PC-3 (cell line): ENCODE results near the gene CTSA. TPM values are rescaled to one million over a fixed set of nuclear protein-coding genes. Genes with fewer than 3 reads are reported as not detected.

Experiments
- ATAC-seq: fragments of 200-7000 bp; cut with Tn5 transposase; 2 replicates; pipeline ENCODE4 v1.9.1; 2020; ENCODE audit warnings: mild to moderate bottlenecking, moderate library complexity
- BruUV-seq: library from RNA; stranded (reverse); fragments of 400-500 nt; replicated peaks from 2 replicates; lab custom pipeline; 2021; lab: Mats Ljungman, UMichigan
- CTCF ChIA-PET: fragments of 300-600 bp; sonication (Branson Sonifier 250); formaldehyde crosslinking; loops from one replicate; lab custom pipeline; 2022; ENCODE audit warnings: antibody characterized with exemption; lab: Charles Lee
- POLR2A ChIA-PET: fragments of 300-600 bp; sonication (Branson Sonifier 250); formaldehyde crosslinking; loops from one replicate; lab custom pipeline; 2022; ENCODE audit warnings: antibody characterized with exemption; ENCODE audit not compliant: unreplicated experiment; lab: Charles Lee
- DNase-seq: peaks from one replicate; pipeline ENCODE4 v3.0.0-alpha.2; 2015
- H2AFZ ChIP-seq: fragments of 300-600 bp; sonication (generic); 2 replicates; pipeline ENCODE4 v1.6.0; 2016; ENCODE audit warnings: antibody characterized with exemption, low read length
- H3F3A ChIP-seq: fragments of 300-600 bp; sonication (generic); one replicate; pipeline ENCODE4 v1.6.0; 2017; ENCODE audit warnings: antibody characterized with exemption, low read length, control low read depth, mild to moderate bottlenecking; ENCODE audit not compliant: unreplicated experiment
- H3K27ac ChIP-seq: fragments of 300-600 bp; sonication (generic); 2 replicates; pipeline ENCODE4 v1.5.1; 2016; ENCODE audit warnings: mild to moderate bottlenecking, low read length
- H3K27me3 ChIP-seq: fragments of 300-600 bp; sonication (generic); 2 replicates; pipeline ENCODE4 v1.6.1; 2016; ENCODE audit warnings: low read length, mixed read lengths
- H3K36me3 ChIP-seq: fragments of 300-600 bp; sonication (generic); 2 replicates; pipeline ENCODE4 v1.6.1; 2016; ENCODE audit warnings: low read depth, mixed run types, low read length, mixed read lengths
- H3K4me1 ChIP-seq: fragments of 300-600 bp; sonication (generic); 2 replicates; pipeline ENCODE4 v1.5.1; 2016; ENCODE audit warnings: low read length; ENCODE audit not compliant: insufficient read depth
- H3K4me2 ChIP-seq: fragments of 300-600 bp; sonication (generic); 2 replicates; pipeline ENCODE4 v1.6.0; 2016; ENCODE audit warnings: low read length
- H3K4me3 ChIP-seq: fragments of 300-600 bp; sonication (generic); 2 replicates; pipeline ENCODE4 v1.5.1; 2016; ENCODE audit warnings: mild to moderate bottlenecking, low read length, mixed read lengths
- H3K79me2 ChIP-seq: fragments of 300-600 bp; sonication (generic); 2 replicates; pipeline ENCODE4 v1.6.1; 2017; ENCODE audit warnings: low read length, mixed read lengths
- H3K9ac ChIP-seq: fragments of 300-600 bp; sonication (generic); 2 replicates; pipeline ENCODE4 v1.6.0; 2016; ENCODE audit warnings: mild to moderate bottlenecking, low read length
- H3K9me2 ChIP-seq: fragments of 300-600 bp; sonication (generic); replicated peaks from 2 replicates; pipeline ENCODE4 v1.6.1; 2016; ENCODE audit warnings: mixed run types, low read length, mixed read lengths
- H3K9me3 ChIP-seq: fragments of 300-600 bp; sonication (generic); 2 replicates; pipeline ENCODE4 v1.6.1; 2016; ENCODE audit warnings: low read length, mixed read lengths
- H4K20me1 ChIP-seq: fragments of 300-600 bp; sonication (generic); 2 replicates; pipeline ENCODE4 v1.6.1; 2016; ENCODE audit warnings: low read length, mixed read lengths
- EZH2 ChIP-seq: fragments of 300-600 bp; sonication (generic); IDR thresholded peaks from one replicate; pipeline ENCODE4 v1.6.1; 2017; ENCODE audit warnings: antibody characterized with exemption, mild to moderate bottlenecking, low read length; ENCODE audit not compliant: unreplicated experiment
- EZH2phosphoT487 ChIP-seq: fragments of 300-600 bp; sonication (generic); IDR thresholded peaks from 2 replicates; pipeline ENCODE4 v1.6.1; 2018; ENCODE audit warnings: mild to moderate bottlenecking, antibody characterized with exemption, low read length, borderline replicate concordance
- intact Hi-C: fragments of 100-400 bp; cut with micrococcal nuclease; formaldehyde crosslinking; loops from 2 replicates; pipeline ENCODE4 v1.9.0; 2023
- total RNA-seq: library from RNA; depleted of rRNA; stranded (reverse); fragments of >200 nt; gene quantifications from 2 replicates; pipeline ENCODE4 v1.2.3, GENCODE V29; 2014
- TF ChIP-seq, protein P1 (sequence below): fragments of 300-600 bp; sonication (generic); conservative IDR thresholded peaks from 2 replicates; pipeline ENCODE4 v1.5.1; 2017; ENCODE audit warnings: antibody characterized with exemption, low read depth, mild to moderate bottlenecking, low read length

CTSA gene
- total RNA-seq, 1 experiment from 2014 or later = 129 TPM

DNA sequence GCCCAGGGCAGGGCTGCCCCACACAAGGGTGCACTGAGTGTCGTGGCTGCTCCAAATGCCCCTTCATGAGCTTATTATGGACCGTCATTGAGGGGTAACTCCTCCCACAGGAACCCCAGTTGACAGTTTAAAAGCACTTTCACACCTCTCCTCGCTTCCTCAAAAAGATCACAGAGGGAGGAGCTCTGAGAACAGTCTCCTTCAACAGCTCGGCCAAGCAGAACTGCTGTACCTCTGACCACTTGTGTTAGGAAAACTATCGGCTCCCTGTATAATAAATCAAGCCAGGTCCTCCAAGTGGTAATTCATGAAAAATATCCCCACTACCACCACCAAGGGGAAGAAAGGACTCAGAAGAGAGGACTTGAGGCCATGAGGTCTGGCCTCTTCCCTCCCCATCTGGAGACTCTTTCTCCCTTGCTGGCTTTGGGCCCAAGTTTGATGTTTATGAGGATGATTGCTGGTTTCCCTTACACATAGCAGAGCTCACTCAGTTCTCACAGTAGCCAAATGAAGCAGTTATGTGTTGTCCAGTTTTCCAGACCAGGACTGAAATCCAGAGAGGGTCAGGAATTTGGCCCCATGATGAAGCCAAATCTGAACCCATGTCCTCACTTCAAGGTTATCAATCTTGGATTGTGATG, 48.8 kb upstream of the CTSA start:
- intact Hi-C loops = no loop called here
- Histone ChIP-seq H3K36me3 (peaks cover 33% of the 10 kb centered on the region), H3K9ac (no peak overlapping the region), H3K9me3 (no peaks in the 10 kb centered on the region), H3K4me3 (no peak overlapping the region), H3K27ac (no peak overlapping the region), H4K20me1 (no peaks in the 10 kb centered on the region), H3K9me2 (no peaks in the 10 kb centered on the region), H3K4me1 (no peaks in the 10 kb centered on the region), H3K79me2 (peaks cover 2% of the 10 kb centered on the region; the same call in 1 of the 2 replicates), H3K27me3 (no peaks in the 10 kb centered on the region), H2AFZ (no peak overlapping the region), H3F3A (no peaks in the 10 kb centered on the region), H3K4me2 (no peak overlapping the region)
- DNase-seq = no peak
- ChIA-PET CTCF (no interaction called here), POLR2A (interaction anchor here (0.9 kb wide), 1 partner anchor 25 kb away, joined by 5 read pairs; no protein-coding TSS in a partner anchor)
- TSS peak; percentile 20 for BruUV-seq
- peak; percentile 26 for ATAC-seq
- TF ChIP-seq EZH2 (no peak), EZH2phosphoT487 (no peak)
- TF ChIP-seq, protein P1, sequence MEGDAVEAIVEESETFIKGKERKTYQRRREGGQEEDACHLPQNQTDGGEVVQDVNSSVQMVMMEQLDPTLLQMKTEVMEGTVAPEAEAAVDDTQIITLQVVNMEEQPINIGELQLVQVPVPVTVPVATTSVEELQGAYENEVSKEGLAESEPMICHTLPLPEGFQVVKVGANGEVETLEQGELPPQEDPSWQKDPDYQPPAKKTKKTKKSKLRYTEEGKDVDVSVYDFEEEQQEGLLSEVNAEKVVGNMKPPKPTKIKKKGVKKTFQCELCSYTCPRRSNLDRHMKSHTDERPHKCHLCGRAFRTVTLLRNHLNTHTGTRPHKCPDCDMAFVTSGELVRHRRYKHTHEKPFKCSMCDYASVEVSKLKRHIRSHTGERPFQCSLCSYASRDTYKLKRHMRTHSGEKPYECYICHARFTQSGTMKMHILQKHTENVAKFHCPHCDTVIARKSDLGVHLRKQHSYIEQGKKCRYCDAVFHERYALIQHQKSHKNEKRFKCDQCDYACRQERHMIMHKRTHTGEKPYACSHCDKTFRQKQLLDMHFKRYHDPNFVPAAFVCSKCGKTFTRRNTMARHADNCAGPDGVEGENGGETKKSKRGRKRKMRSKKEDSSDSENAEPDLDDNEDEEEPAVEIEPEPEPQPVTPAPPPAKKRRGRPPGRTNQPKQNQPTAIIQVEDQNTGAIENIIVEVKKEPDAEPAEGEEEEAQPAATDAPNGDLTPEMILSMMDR = no peak

DNA sequence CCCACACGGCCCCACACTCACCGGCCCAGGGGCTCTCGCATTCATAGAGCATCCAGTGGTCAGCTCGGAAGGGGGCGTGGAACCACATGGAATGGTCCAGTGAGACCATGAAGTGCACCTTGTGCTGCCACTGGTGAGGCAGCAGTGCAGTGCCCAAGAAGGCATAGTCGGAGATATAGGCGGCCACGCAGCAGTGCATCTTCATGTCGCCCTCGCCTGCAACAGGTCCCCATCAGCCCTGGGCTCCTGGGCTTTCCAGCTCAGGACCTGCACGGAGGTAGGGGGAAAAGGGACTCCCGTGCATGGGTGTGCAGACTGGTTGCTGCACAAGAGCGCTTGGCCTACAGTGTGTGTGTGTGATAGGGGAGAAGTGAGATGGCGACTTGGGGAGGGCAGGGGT, 47.6 kb upstream of the CTSA start:
- no peaks in the 10 kb centered on the region for H3F3A ChIP-seq
- DNase-seq = no peak
- no peak for ATAC-seq
- no peaks in the 10 kb centered on the region for H3K4me1 ChIP-seq
- ChIA-PET POLR2A (no interaction called here), CTCF (no interaction called here)
- peaks cover 33% of the 10 kb centered on the region for H3K36me3 ChIP-seq
- BruUV-seq = no TSS peak
- TF ChIP-seq EZH2phosphoT487 (no peak), EZH2 (no peak)
- TF ChIP-seq, protein P1 = no peak
- no peaks in the 10 kb centered on the region for H3K9me2 ChIP-seq
- no peaks in the 10 kb centered on the region for H3K9me3 ChIP-seq
- no peak overlapping the region for H3K4me3 ChIP-seq
- H3K4me2 ChIP-seq = no peak overlapping the region
- H3K27ac ChIP-seq = no peak overlapping the region
- H2AFZ ChIP-seq = no peak overlapping the region
- no peaks in the 10 kb centered on the region for H4K20me1 ChIP-seq
- H3K79me2 ChIP-seq = no peaks in the 10 kb centered on the region
- intact Hi-C loops = no loop called here
- no peaks in the 10 kb centered on the region for H3K27me3 ChIP-seq
- H3K9ac ChIP-seq = no peak overlapping the region

DNA sequence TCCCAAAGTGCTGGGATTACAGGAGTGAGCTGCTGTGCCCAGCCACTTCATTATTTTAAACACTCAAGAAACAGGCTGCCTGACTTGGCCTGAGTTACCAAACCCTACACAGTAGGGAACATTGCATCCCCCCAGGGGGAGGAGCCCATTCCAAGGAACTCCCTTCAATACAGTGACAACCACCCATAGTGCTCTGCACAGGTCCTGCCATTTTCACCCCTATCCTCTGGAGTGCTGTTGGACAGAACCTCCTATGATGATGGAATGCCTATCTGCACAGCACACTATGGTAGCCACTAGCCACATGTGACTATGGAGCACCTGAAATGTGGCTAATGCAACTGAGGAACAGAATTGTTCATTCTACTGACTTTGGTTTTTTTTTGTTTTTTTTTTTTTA, 45.7 kb upstream of the CTSA start:
- intact Hi-C loops = no loop called here
- Histone ChIP-seq H4K20me1 (no peaks in the 10 kb centered on the region), H3K79me2 (no peaks in the 10 kb centered on the region), H3K9me3 (no peaks in the 10 kb centered on the region), H3F3A (no peaks in the 10 kb centered on the region), H3K9ac (no peak overlapping the region), H3K9me2 (no peaks in the 10 kb centered on the region), H3K36me3 (peaks cover 33% of the 10 kb centered on the region), H3K4me2 (no peak overlapping the region), H3K27me3 (no peaks in the 10 kb centered on the region), H3K27ac (no peak overlapping the region), H3K4me3 (no peak overlapping the region), H2AFZ (no peak overlapping the region), H3K4me1 (no peaks in the 10 kb centered on the region)
- ChIA-PET POLR2A (no interaction called here), CTCF (no interaction called here)
- TF ChIP-seq EZH2 (no peak), EZH2phosphoT487 (no peak)
- TF ChIP-seq, protein P1 = no peak
- DNase-seq (no peak), ATAC-seq (no peak)
- BruUV-seq = no TSS peak
